NCI-H2196 (cell line): ENCODE measurements around the gene ZNF789.

Experiments
- DNase-seq: peaks from one replicate; lab custom pipeline; 2025; ENCODE audit not compliant: unreplicated experiment; lab: John Stamatoyannopoulos, UW

ZNF789 gene

DNA sequence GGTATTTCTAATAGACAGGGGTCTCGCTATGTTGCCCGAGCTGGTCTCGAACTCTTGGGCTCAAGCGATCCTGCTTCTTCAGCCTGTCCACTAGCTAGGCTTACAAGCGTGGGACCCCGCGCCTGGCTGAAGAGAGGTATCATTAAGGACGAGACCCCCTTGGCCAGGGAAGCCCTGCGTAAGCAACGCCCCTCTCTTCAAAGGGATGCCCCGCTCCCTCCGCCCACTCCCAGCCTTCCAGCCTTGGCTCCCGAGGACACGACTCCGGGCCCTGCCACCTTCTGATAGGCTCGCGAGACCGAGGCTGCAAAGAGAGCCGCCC, 31.6 kb downstream of the ZNF789 start:
- DNase-seq = peak; percentile 97

DNA sequence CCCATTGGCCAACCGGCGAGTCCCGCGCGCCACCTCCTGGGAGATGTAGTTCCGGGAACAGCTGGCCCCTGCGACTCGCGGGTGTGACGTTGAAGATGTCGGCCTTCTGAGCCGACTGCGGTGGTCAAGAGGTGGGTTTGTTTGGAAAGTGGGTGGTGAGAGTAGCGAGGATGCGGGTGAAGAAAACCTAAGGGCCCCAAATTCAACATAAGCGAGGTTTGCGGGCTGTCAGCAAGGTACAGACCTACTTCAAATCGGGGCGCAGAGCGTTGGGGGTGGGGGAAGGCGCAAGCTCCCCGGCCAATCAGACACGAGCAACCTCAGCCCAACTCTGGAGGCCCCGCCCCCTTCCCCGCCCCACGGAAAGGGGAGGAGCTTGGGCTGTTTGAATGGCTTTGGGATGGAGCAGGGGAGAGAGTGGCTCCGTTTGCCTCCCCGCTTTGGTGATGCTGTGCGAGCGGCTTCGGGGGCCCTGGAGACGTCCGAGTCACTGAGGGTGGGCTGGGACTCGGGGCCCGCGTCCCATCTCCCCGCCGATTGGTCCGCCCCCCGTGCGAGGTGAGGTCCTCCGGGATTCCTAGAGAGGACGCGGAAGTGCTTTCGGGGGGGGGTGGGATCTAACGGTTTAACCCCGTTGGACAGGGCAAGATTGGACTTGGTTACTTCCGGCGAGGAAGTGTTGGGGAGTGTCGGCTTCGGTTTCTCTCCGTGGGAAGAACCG, 32.1 kb downstream of the ZNF789 start, which contains the start of gene ZKSCAN5:
ZKSCAN5 (plus strand) TSS at position 60 of the 721 bp plus-strand sequence. CDS start 1,383 bp downstream, outside the sequence.
- peak; percentile 91 for DNase-seq

DNA sequence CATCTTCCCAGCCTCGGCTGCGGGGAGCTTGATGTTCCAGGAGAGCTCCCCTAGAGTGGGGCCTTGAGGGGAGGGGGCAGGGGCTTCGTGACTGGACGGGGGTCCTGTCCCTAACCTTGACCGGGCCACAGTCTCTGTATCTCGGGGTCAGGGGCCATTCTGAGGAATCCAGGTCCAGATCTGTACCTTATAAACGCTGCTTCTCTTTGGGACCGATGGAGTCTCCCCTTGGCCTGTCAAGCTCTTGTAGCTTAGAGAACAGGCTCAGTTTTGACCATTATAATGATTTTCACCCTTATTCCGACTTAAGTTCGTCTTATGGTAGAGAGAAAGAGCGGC, 32.6 kb downstream of the ZNF789 start:
- no peak for DNase-seq

DNA sequence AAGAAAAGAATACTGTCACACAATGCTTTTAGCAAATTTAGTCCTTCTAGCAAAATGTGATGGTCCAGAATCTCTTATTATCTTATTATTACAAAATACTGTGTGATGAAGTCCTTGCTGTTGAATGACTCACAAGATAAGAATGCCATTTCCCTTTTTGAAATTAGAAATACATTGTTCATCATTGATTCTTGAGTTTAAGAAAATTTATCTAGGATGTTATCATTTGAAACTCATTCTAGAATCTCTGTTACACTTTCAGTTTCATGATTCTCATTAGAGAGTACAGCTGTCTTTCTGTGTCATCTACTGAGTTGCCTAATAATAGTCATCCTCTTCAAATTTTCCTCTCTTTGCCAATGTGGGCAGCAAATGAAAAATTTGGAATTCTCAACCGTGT, 41.4 kb downstream of the ZNF789 start:
- DNase-seq = no peak

DNA sequence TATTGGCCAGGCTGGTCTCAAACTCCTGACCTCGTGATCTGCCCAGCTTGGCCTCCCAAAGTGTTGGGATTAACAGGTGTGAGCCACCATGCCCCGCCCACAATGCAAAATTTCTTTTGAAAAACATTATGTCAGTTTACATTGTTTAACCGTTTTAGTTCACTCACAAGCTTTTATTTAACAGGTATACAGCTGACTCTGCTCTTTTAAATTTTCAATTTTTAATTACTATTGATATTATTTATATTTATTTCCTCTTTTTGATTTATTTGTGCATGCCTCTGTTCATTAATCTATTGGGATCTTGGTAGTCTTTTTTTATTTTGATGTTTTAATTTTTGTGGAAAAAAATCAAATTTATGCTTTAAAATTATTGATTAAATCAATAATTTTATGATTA, 48.7 kb downstream of the ZNF789 start:
- DNase-seq = no peak

DNA sequence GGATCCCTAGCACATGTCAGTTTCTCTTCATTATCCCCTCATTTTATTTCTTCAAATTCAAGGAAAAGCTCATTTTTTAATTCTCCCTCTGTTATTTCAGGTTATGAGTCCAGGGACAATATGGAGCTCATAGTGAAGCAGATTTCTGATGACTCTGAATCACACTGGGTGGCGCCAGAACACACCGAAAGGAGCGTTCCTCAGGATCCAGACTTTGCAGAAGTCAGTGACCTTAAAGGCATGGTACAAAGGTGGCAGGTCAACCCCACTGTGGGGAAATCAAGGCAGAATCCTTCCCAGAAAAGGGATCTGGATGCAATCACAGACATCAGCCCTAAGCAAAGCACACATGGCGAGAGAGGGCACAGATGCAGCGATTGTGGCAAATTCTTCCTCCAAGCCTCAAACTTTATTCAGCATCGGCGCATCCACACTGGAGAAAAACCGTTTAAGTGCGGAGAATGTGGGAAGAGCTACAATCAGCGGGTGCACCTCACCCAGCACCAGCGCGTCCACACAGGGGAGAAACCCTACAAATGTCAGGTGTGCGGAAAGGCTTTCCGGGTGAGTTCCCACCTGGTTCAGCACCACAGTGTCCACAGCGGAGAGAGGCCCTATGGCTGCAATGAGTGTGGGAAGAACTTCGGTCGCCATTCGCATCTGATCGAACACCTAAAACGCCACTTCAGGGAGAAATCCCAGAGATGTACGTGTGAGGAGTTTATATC, 53.2 kb downstream of the ZNF789 start:
- DNase-seq = peak; percentile 24

DNA sequence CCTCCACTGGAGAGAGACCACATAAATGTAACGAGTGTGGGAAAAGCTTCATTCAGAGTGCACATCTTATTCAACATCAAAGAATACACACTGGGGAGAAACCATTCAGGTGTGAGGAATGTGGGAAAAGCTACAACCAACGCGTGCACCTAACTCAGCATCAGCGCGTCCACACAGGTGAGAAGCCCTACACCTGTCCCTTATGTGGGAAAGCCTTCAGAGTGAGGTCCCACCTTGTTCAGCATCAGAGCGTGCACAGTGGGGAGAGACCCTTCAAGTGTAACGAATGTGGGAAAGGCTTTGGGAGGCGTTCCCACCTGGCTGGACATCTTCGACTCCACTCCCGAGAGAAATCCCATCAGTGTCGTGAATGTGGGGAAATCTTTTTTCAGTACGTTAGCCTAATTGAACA, 58.7 kb downstream of the ZNF789 start:
- DNase-seq = no peak

DNA sequence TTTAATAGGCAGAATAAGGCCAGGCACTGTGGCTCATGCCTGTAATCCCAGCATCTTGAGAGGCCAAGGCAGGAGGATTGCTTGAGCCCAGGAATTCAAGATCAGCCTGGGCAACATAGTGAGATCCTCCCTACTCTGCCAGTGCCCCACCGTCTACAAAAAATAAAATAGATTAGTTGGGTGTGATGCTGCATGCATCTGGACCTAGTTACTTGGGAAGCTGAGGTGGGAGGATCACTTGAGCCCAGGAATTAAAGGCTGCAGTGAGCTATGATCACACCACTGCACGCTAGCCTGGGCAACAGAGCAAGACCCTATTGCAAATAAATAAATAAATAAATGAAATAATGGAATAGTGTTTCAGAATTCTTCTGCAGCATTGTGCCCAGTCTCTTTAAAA, 63.0 kb downstream of the ZNF789 start:
- no peak for DNase-seq
